ENCODE results near the gene RNF217.
"Not testable (repeated sequence)": the region's sequence is repeated elsewhere in the genome, so short reads cannot be mapped to it uniquely, and the experiment has no call there.

The RNF217 gene

GRCh38 chr6:124962639-124963415 lies 590 bp downstream of the RNF217 start:
- no peak for DNase-seq (ENCODE audit: low spot score)

GRCh38 chr6:124963416-124963785 lies 1.2 kb downstream of the RNF217 start:
- DNase-seq (ENCODE audit: low spot score): no peak

GRCh38 chr6:124963831-124964763 lies 1.9 kb downstream of the RNF217 start:
- DNase-seq (ENCODE audit: low spot score): no peak

- DNase-seq (ENCODE audit: low spot score): no peak
These were observed 2.5 kb downstream of the RNF217 start for GRCh38 chr6:124964764-124965105.

- not testable (repeated sequence) for DNase-seq (ENCODE audit: low spot score)
These were observed 3.2 kb downstream of the RNF217 start for GRCh38 chr6:124965424-124965850.

- no peak for DNase-seq (ENCODE audit: low spot score)
These were observed 5.2 kb downstream of the RNF217 start for GRCh38 chr6:124967444-124967843.

GRCh38 chr6:124968401-124968800 lies 6.2 kb downstream of the RNF217 start:
- DNase-seq (ENCODE audit: low spot score): no peak

DNA sequence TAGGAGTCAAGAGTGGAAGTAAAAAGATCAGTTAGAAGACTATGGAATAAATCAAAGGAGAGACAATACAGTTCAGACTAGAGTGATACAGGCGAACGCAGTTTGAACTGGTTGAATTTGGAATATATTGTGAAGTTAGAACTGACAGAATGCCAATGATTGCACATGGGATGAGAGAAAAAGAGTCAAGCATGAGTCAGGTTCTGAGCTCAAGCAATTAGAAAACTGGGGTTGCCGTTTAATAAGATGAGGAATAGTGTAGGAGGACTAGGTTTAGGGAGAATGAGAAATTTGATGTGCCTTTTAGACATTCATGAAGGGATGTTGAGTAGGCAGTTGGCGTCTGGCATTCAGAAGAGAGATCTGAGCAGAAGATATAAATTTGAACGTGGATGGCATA lies 8.0 kb downstream of the RNF217 start:
- no peak for DNase-seq (ENCODE audit: low spot score)

DNA sequence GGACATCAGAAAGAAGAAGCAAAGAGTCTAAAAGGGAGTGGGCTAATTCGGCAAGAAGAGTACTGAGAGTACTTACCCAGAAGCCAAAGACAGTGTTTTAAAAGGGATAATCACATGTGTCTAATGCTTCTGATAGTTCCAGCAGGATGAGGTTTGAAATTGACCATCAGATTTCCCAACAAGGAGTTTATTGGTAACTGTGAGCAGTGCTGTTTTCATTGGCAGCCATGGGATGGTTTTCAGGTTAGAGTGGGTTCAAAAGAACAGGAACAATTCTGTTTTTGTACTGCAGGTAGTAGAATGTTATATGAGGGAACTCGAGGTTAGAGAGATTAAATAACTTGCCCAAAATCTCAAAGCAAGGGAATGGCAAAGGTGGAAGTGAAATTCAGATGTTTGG lies 8.5 kb downstream of the RNF217 start:
- DNase-seq (ENCODE audit: low spot score): no peak

GRCh38 chr6:124973780-124974179 lies 11.5 kb downstream of the RNF217 start:
- no peak for DNase-seq (ENCODE audit: low spot score)

DNA sequence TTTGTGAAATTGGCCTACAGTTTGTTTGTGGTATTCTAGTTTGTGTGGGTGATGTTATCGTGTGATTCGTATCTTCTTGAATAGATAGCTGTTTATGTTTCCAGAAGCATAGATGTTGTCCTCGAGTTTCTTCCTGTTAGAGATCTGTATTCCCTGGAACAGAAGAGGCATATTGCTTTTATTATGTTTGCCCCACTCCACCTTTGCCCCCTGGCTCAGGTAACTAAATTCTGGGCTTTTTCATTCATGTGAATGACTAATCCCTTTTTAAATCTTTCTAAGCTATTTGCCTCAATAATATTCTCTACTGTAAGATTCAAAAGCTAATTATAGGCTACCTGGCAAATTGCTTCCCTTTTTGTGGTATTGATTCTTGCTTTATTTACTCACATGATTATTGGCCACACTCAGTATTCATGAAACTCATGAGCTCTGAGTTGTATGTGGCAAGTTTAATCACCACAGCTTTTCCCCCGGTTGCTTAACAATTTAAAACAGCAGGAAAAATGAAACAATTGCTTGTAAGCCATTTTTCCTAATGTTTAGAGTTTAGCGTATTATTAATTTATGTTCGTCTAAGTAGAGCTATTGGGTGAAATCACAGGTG lies 12.6 kb downstream of the RNF217 start:
- DNase-seq (ENCODE audit: low spot score): no peak

GRCh38 chr6:124977067-124977908 lies 15.1 kb downstream of the RNF217 start:
- DNase-seq (ENCODE audit: low spot score): no peak

- no peak for DNase-seq (ENCODE audit: low spot score)
These were observed 16.4 kb downstream of the RNF217 start for GRCh38 chr6:124978451-124979293.

DNA sequence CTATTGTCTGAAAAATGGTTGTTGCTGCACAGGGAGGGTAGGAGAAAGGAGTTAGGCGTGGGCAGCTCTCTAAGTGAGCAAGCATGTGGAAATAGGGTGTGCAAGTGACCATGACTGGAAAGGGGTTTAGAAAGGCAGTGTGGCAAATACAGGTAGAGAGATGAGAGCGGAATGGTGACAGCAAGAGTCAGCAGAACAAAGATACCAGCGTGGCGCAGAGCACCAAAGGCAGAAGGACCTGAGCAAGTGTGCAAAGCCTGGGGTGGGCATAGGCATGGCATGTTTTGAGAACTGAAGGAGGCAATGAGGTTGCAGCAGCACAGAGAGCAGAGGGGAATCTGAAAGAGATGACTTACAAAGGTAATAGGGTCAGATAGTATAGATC lies 17.0 kb downstream of the RNF217 start:
- DNase-seq (ENCODE audit: low spot score): no peak

DNA sequence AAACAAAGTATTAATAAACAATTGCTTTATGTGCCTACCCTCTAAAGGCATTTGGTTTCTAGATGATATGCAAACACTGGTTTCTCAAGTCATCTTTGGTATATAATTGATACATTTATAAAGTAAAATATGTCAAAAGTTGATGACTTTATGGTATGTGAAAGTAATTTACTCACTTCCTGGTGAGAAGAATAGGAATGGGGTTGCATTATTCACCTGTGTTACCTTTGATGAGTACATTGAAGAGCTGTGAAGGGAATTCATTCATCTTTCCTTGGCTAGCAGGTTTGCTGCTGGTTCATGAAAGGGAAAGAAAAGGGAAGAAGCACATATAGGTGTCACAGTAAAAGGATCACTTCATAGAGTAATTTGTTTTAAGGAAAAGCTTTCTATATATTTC lies 20.4 kb downstream of the RNF217 start:
- DNase-seq (ENCODE audit: low spot score): no peak

GRCh38 chr6:124983383-124984083 lies 21.3 kb downstream of the RNF217 start:
- no peak for DNase-seq (ENCODE audit: low spot score)

- DNase-seq (ENCODE audit: low spot score): no peak
These were observed 22.6 kb downstream of the RNF217 start for GRCh38 chr6:124984668-124985338.

DNA sequence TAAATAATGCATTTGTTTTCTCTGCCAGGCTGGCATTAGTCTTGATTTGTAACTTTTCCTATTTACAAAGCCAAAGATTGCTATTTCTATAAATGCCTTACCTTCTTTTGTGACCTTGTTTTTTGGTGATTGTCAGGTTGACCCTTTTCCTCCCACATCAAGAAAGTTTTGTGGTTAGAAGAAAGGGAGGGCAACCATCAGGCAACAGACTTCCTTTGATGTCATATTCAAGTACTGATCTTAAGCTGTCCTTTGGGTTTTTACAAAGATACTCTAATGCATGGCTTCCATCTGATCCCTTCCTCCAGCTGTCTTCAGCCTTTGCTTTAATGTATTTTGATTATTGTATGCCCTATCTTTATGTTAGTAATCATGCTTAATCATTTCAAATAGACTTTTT lies 23.9 kb downstream of the RNF217 start:
- DNase-seq (ENCODE audit: low spot score): no peak

- no peak for DNase-seq (ENCODE audit: low spot score)
These were observed 25.1 kb downstream of the RNF217 start for GRCh38 chr6:124987291-124987690.

All from CD4-positive, alpha-beta T cell treated with Interleukin-15 for 4 hours (primary cell).